HG02970 (cell line): ENCODE results near the gene VSTM1.
"Not testable (repeated sequence)": the region's sequence is repeated elsewhere in the genome, so short reads cannot be mapped to it uniquely, and the experiment has no call there.

ENCODE experiments used
- ATAC-seq: cut with Tn5 transposase; IDR thresholded peaks from one replicate; pipeline ENCODE4 v1.9.1; 2021; ENCODE audit warnings: mild to moderate bottlenecking, moderate library complexity, moderate number of reproducible peaks; ENCODE audit not compliant: unreplicated experiment, low FRiP score

The VSTM1 gene

DNA sequence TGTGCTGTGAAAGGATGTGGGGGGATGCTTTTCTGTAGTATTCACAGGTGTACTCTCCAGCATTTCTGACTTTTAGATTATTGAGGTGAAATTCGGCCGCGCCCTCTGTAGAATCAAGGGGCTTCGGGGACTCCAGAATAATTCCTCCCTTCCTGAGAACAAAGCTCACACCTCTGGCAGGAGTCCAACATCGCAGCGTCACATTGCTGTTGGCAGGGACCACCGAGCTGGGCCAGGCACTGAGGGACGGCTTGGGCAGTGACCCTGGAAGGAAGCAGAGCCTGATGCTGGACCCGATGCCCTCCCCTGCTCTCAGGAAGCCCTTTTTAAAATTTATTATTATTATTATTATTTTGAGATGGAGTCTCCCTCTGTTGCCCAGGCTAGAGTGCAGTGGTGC is 11.2 kb upstream of the VSTM1 start:
- ATAC-seq = no peak

DNA sequence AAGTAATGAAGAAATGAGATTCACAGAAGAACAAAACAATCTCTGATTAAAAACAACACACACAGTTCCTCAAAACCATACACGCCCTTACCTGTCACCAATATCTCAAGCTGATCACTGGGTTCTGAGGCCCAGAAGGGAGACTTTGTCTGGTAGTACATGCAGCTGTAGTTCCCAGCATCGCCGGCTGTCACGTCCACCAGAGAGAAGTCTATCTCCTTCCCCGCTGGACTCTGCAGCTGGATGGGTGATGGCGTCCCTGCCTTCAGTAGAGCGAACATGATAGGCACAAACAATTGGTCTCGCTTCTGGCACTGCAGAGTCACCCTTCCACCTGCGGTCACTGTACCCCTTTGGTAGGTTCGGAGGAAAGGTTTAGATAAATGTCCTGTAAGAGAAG is 10.1 kb upstream of the VSTM1 start:
- ATAC-seq = no peak

DNA sequence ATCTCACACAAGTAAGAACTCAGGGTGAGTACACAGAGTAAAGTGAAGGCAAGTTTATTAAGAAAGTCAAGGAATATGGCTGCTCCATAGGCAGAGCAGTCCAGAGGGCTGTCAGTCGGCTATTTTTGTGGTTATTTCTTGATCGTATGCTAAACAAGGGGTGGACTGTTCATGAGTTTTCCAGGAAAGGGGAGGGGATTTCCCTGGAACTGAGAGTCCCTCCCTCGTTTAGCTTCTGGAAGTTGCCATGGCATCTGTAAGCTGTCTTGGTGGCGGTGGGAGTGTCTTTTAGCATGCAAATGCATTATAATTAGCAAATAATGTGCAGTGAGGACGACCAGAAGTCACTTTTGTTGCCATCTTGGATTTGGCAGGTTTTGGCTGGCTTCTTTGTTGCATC is 5.8 kb upstream of the VSTM1 start:
- ATAC-seq = no peak

DNA sequence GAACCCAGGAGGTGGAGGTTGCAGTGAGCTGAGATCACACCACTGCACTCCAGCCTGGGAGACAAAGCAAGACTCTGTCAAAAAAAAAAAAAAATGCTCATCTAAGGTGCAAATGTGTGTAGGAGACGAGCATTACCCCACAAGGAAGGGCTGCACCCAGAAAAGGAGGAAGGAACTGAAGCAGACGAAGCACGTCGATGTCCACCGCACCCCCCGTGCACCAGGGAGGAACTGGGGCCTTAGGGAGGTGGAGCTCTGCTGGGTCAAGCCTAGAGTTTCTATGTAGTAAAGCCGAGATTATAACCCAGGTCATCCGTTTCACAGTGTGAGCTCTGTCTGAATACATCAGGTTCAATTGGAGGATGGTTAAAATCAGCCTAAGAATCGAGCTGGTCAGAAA is 1.1 kb downstream of the VSTM1 start:
- no peak for ATAC-seq

DNA sequence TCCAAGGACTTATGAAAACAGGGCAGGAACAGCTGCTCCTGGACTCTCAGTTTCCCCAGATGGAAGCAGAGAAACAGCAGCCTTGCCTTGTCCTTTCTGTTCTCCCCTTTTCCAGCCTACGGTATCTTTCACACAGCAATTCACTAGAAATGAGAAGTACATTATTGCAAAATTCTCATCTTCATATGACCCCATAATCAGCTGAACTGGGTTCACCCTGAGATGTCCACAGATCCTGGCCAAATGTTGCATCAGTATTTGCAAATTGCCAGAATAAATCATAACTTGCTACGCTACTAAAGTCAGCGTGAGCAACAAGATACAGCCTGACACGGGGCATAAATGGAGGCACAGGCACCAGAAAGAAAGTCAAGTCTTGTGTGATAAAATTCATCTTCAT is 16.1 kb downstream of the VSTM1 start:
- ATAC-seq = no peak

DNA sequence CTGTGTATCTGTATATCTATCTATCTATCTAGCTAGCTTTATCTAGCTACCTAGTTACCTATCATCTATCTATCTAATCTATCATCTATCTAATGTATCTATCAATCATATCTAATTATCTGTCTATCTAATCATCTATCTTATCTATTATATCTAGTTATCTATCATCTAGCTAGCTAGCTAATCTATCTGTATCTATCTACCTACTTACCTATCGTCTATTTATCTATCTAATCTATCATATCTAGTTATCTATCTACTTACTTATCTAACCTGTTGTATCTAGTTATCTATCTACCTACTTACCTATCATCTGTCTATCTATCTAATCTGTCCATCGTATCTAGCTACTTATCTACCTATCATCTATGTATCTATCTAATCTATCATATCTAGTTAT is 17.9 kb downstream of the VSTM1 start:
- ATAC-seq = no peak

DNA sequence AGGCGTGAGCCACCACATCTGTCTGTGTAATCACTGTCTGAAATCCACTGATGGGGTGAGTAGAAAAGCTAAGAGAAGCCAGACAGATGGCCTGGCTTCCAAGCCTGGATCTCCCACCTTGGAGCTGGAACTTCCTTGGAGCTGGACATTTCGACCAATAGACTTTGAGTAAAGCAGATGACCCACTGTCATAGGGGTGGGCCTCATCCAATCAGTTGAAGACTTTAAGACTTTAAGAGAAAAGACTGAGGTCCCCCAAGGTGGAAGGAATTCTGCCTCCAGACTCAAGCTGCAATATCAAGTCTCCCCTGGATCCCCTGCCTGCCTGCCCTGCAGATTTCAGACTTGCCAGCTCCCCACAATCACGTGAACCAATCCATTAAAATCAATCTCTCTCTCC is 20.7 kb downstream of the VSTM1 start:
- no peak for ATAC-seq

DNA sequence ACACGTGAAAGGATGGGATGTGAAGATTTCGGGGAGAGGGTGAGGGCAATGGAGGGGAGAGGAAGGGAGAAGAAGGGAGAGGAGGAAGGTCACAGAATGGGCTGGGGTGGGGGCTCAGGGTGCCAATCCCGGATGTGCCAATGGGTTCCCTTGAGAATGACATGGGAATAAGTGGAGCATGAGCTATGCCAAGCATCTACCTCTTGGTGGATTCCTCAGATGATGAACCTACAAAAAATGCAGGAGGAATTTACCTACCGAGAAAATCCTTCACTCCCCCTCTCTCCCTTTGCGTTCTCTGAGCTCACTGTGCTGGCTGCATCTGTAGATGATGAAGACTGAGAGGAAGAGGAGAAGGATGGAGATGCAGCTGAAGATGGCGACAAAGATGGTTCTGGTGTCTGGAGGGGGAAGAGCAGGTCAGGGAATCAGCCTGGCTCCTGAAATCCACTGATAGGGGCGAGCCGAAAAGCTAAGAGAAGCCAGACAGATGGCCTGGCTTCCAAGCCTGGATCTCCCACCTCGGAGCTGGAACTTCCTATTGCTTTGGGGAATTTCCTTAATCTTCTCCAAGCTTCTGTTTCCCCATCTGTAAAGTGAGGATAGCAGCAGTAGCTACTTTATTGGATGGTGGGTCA is 21.6 kb downstream of the VSTM1 start:
- ATAC-seq = no peak

DNA sequence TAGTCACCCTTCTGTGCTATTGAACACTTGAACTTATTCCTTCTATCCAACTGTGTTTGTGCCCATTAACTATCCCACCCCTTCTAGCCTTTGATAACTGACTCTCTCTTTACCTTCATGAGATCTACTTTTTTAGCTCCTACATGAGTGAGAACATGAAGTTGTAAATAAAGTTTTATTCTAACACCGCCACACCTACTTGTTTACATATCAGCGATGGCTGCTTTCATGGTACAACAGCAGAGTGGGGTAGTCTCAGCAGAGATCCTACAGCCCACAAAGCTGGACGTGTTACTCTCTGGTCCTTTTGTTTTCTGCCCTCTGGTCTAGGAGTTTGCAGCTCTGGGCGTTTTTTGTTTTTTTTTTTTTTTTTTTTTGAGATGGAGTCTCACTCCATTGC is 23.7 kb downstream of the VSTM1 start:
- ATAC-seq = no peak

DNA sequence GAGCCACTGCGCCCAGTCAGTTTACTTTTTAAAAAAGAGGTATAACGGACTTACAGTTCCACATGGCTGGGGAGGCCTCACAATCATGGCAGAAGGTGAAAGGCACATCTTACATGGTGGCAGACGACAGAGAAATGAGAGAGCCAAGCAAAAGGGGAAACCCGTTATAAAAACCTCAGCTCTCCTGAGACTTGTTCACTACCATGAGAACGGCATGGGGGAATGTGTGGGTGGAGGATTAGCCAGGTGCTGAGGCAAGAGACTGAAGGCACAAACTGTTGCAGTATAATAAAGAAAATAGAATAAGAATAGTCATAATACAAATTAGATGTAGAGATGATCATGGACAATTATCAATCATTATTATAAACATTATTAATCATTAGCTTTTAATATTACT is 27.2 kb downstream of the VSTM1 start:
- not testable (repeated sequence) for ATAC-seq

DNA sequence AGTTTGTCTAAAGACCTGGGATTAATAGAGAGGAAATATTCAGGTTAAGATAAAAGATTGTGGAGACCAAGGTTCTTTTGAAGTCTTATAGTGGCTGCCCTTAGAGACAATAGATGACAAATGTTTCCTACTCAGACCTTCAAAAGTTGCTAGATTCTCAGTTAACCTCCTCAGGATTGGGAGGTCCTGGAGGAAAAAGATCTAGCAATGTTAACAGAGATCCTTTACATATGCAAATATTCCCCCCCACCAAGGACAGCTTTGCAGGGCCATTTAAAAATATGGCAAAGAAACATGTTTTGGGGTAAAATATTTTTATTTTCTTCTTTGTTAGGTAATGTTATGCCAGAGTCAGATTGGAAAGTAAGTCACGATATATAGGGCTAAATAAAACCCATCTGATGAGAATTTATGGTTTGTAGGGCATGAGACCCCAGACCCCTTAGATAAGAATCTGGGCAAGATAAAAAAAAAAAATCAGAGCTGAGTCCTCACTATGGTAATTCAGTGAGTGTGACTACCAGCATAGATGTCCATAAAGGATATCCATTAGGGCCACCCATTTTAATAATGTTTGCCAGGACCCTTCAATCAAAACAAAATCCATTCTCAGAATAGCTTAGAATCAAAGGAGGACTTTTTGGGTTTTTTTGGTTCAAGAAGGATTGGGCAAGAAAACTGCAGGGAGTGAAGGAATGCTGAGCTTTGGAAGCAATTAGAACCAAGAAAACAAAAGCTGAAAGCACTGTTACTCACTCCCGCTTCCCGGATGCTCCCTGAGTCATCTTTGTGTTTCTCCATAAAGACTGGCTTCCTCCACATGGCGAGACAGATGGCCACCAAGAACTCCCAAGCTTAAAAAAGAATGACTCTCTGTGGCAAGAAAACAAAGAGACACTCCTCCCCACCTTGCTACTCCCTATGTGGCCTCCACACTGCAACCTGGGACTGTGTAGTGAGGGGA is 28.2 kb downstream of the VSTM1 start:
- no peak for ATAC-seq

DNA sequence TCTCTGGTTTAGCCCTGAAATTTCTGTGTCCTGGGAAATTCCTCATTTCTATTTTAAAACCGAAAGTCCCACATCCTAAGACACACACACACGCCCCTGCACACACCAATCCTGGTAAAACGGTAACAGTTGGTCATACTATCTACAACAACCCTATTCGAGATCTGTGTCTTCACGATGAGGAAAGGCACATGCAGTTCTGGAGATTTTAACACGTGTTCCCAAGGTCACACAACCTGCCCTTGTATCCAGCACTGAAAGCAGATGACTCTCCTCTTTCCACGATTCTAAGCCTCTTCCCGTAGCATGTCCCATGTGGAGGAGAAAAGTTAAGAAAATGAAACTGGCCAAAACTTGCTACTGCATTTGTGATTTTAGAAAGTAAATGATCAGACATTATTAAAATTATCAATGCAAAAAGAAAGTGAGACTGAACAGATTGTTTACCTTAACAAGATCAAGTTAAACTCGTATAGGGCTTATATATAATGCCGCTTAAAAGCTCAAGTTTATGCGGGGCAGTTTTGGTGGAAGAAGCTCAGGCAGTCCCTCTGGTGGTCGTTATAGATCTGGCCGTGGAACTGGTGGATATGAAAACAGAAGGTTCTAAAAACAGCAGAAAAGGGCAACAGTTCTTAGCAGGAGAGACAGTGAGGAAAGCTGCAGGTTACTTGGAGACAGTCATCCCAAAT is 32.7 kb downstream of the VSTM1 start:
- no peak for ATAC-seq

DNA sequence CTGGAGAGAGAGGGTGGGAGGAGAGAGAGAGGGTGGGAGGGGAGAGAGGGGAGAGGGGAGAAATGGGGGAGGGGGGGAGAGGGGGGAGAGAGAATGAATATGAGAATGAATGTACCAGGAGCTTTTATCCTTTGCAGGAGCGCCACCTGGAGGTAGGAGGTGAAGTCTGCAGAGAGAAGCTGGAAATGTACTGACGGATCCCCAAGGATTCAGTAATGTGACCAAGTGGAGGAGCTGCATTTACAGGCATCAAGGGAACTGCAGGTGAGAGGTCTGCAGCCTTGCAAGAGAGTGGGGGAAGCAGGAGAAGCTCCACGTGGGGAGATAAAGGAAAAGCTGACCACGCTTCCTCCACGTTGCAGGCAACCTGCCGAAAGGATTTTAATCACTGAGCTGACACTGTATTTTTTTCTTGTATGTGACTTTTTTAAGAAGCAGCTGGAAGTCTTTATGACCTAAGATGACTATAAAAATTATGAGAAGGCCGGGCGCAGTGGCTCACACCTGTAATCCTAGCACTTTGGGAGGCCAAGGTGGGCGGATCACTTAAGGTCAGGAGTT is 33.7 kb downstream of the VSTM1 start:
- ATAC-seq = no peak

DNA sequence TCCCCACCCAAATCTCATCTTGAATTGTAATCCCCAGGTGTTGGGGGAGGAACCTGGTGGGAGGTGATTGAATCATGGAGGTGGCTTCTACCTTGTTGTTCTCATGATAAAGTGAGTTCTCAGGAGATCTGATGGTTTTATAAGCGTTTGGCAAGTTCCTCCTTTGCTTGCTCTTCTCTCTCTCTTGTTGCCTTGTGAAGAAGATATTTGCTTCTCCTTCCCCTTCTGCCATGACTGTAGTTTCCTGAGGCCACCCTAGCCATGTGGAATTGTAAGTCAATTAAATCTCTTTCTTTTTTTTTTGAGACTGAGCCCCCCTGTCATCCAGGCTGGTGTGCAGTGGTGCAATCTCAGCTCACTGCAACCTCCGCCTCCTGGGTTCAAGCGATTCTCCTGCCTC is 34.4 kb downstream of the VSTM1 start:
- no peak for ATAC-seq

DNA sequence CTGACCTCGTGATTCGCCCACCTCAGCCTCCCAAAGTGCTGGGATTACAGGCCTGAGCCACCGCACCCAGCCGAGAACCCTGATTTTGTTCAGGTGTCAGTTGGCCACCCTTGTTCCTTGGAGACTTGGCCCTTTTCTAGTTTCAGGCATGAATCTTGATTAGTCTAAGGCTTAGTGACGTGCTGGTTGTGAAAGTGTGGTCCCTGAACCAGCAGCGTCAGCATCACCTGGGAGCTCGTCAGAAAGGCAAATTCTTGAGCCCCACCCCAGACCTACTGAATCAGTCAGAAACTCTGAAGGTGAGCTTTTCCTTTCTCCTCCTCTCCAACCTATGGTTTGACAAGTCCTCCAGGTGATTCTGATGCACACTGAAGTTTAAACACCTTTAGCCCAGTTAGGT is 37.0 kb downstream of the VSTM1 start:
- ATAC-seq = no peak

DNA sequence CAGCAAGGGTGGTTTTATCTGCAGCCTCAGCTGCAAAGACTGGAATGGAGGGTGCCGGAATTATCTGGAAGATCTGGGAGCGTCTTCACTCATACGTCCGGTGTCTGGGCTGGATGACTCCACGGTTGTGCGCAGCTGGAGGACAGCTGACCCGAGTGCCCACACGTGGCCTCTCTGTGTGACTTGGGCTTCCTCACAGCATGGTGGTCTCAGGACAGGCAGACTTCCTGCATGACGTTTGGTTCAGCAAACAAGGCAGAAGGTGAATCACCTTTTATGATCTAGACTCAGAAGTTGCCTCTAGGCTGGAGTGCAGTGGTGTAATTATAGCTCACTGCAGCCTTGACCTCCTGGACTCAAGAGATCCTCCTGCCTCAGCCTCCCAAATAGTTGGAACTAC is 39.0 kb downstream of the VSTM1 start:
- ATAC-seq = no peak

DNA sequence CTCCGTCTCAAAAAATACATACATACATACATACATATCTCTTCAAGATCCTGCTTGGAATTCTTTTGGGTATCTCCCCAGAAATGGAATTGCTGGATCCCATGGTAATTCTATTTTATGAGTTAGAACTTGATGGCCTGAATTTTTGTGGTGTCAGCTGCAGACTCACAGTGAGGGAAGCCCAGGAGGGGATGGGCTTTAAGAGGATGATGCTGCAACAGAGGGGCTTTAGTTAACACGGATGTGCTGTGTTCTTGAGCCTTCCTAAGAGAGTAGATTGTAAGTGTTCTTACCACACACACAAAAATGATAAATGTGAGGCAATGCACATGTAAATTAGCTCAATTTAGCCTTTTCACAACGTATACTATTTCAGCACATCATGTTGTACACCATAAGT is 40.5 kb downstream of the VSTM1 start:
- no peak for ATAC-seq

DNA sequence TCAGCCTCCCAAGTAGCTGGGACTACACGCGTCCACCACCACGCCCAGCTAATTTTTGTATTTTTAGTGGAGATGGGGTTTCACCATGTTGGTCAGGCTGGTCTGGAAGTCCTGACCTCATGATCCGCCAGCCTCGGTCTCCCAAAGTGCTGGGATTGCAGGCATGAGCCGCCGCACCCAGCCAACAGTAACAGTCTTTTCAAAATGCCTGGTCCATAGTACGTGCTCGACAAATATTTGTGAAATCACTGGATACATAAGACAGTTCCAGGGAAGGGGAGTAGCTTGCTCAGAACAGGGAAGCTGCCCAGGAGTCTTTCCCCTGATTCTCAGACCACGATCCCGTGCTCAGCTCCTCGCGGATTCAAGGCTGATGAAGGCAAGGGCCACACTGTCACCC is 41.8 kb downstream of the VSTM1 start:
- no peak for ATAC-seq

DNA sequence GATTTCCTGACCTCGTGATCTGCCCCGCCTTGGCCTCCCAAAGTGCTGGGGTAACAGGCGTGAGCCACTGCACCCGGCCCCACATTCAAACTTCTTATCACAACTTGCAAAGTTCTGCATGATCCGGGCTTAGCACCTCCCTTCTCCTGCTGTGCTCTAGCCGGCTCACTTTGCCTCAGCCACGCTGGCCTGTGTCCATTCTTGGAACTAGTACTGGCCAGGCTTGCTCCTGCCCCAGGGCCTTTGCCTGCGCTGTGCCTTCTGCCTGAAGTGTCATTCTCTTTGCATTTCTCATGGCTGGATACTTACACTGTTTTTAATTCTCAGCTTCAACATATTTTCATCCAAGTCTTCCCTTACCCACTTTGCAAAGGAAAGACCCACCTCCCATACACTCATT is 42.3 kb downstream of the VSTM1 start:
- ATAC-seq = no peak

DNA sequence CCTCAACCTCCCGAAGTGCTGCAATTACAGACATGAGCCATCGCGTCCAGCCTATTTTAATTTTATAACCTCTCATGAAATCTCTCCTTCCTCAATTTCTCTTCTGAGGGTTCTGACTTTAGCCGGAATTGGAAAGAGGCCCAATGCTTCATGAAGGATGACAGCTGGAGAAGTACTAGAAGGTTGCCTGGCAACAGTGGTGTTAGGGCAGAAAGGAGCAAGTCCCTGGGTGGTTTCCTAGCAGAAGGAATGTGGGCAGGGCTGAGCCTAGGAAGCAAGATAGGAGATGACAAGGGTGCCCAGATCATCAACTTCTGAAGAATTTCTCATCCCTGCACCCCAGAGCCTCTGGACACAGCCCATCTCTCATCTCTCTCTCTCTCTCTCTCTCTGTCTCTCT is 46.4 kb downstream of the VSTM1 start:
- no peak for ATAC-seq

DNA sequence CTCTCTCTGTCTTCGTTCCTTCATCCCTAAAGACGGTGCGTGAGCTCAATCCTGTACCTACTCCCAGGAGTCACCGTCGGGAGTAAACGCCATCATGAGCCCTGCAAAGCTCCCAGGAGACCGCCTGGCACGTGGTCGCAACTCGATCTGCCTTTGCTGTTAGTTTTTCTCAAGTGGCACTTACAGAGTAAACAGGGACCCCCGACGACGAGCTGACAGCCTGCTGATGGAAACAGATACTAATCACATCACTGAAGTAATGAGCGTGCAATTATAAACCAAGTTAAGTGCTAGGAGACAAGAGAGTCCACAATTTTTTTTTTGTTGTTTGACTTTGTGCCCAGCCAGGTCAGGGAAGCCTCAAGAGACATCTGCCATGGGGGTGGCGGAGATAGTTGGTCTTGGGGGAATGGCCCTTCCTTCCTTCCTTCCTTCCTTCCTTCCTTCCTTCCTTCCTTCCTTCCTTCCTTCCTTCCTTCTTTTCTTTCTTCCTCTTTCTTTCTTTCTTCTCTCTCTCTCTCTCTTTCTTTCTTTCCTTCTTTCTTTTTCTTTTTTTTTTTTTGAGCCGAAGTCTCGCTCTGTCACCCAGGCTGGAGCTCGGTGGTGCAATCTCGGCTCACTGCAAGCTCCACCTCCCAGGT is 48.7 kb downstream of the VSTM1 start:
- no peak for ATAC-seq
